Lower lobe of right lung (tissue), 2 donors: ENCODE data around the gene FBF1. TPM values are rescaled to one million over a fixed set of nuclear protein-coding genes. Genes with fewer than 3 reads are reported as not detected.

Experiments
- ATAC-seq, 2 donors: fragments of 200-7000 bp; cut with Tn5 transposase; one replicate each; pipeline ENCODE4 v1.9.1; 2020 to 2022; ENCODE audit warnings: mild to moderate bottlenecking in 2 of 2, moderate library complexity in 2 of 2
- DNase-seq: peaks from one replicate; pipeline ENCODE4 v3.0.0-alpha.2; 2020
- H3K27ac ChIP-seq: fragments of 200-600 bp; one replicate; pipeline ENCODE4 v1.8.0; 2022
- H3K27me3 ChIP-seq: fragments of 200-600 bp; one replicate; pipeline ENCODE4 v1.8.0; 2022; ENCODE audit warnings: low read depth
- H3K36me3 ChIP-seq: fragments of 200-600 bp; one replicate; pipeline ENCODE4 v1.8.0; 2022; ENCODE audit warnings: mild to moderate bottlenecking
- H3K4me1 ChIP-seq: fragments of 200-600 bp; one replicate; pipeline ENCODE4 v1.8.0; 2022
- H3K4me3 ChIP-seq: fragments of 200-600 bp; one replicate; pipeline ENCODE4 v1.8.0; 2022; ENCODE audit warnings: mild to moderate bottlenecking
- H3K9me3 ChIP-seq: fragments of 200-600 bp; one replicate; pipeline ENCODE4 v1.8.0; 2022
- CTCF ChIP-seq: fragments of 200-600 bp; IDR thresholded peaks from one replicate; pipeline ENCODE4 v1.8.0; 2022; ENCODE audit warnings: antibody characterized with exemption, mild to moderate bottlenecking
- intact Hi-C: fragments of 100-400 bp; cut with DNase I; formaldehyde crosslinking; loops from one replicate; pipeline ENCODE4 v1.11.0; 2022
- total RNA-seq: library from RNA; stranded (reverse); fragmentation: NEBNext Ultra II Directional; extraction: Animal tissue kit (Norgen Biotek cat#: 25700); gene quantifications from one replicate; pipeline ENCODE4 v1.2.1, GENCODE V29; 2021
- donor health status: DM: no; HTN: yes; CAD: no; lungs with severe emphysema.

Gene FBF1
- total RNA-seq, 1 donor from 2014 or later: 13.1 TPM

GRCh38 chr17:75880266-75880665, 60.6 kb downstream of the FBF1 start:
- DNase-seq (no peak), ATAC-seq (no peak)
- peaks cover 8% of the 10 kb centered on the region for H3K36me3 ChIP-seq
- no peak overlapping the region for H3K27ac ChIP-seq
- no peaks in the 10 kb centered on the region for H3K9me3 ChIP-seq
- peaks cover 35% of the 10 kb centered on the region for H3K4me1 ChIP-seq
- intact Hi-C loops: no loop called here
- no peak overlapping the region for H3K4me3 ChIP-seq
- no peaks in the 10 kb centered on the region for H3K27me3 ChIP-seq
- no peak for TF ChIP-seq CTCF

- ATAC-seq (peak; percentile 58 to 63), DNase-seq (peak; percentile 73)
- peaks cover 25% of the 10 kb centered on the region for H3K36me3 ChIP-seq
- H3K27me3 ChIP-seq: no peaks in the 10 kb centered on the region
- H3K4me3 ChIP-seq: peak within 1 kb of the TSS; percentile 67
- no peak for TF ChIP-seq CTCF
- H3K4me1 ChIP-seq: peaks cover 48% of the 10 kb centered on the region
- no peaks in the 10 kb centered on the region for H3K9me3 ChIP-seq
- intact Hi-C loops: no loop called here
- H3K27ac ChIP-seq: peak within 1 kb of the TSS; percentile 93
Measured at GRCh38 chr17:75878174-75878998, 62.5 kb downstream of the FBF1 start, which contains the start of gene TRIM47. TRIM47 (minus strand) TSS chr17:75878581; CDS start chr17:75878548, 33 bp downstream.

GRCh38 chr17:75877752-75878173, 63.1 kb downstream of the FBF1 start:
- H3K4me3 ChIP-seq: peak overlapping the region; percentile 67
- peak overlapping the region; percentile 93 for H3K27ac ChIP-seq
- H3K9me3 ChIP-seq: no peaks in the 10 kb centered on the region
- peak; percentile 86 for DNase-seq
- H3K4me1 ChIP-seq: peaks cover 54% of the 10 kb centered on the region
- no peaks in the 10 kb centered on the region for H3K27me3 ChIP-seq
- peaks cover 25% of the 10 kb centered on the region for H3K36me3 ChIP-seq
- intact Hi-C loops: no loop called here
- TF ChIP-seq CTCF: peak; percentile 49
- ATAC-seq: peak; percentile 83 to 84

GRCh38 chr17:75876938-75877751, 63.7 kb downstream of the FBF1 start:
- DNase-seq (peak; percentile 85), ATAC-seq (peak; percentile 63 to 75)
- peak overlapping the region; percentile 67 for H3K4me3 ChIP-seq
- intact Hi-C loops: no loop called here
- no peak for TF ChIP-seq CTCF
- H3K9me3 ChIP-seq: no peaks in the 10 kb centered on the region
- H3K4me1 ChIP-seq: peaks cover 60% of the 10 kb centered on the region
- H3K27me3 ChIP-seq: no peaks in the 10 kb centered on the region
- peak overlapping the region; percentile 93 for H3K27ac ChIP-seq
- H3K36me3 ChIP-seq: peaks cover 25% of the 10 kb centered on the region

GRCh38 chr17:75876190-75876937, 64.5 kb downstream of the FBF1 start:
- intact Hi-C loops: no loop called here
- DNase-seq: peak; percentile 73
- peaks cover 60% of the 10 kb centered on the region for H3K4me1 ChIP-seq

More at GRCh38 chr17:75876190-75876937, 64.5 kb downstream of the FBF1 start:
- peak overlapping the region; percentile 67 for H3K4me3 ChIP-seq
- peak overlapping the region; percentile 93 for H3K27ac ChIP-seq
- no peaks in the 10 kb centered on the region for H3K27me3 ChIP-seq
- H3K9me3 ChIP-seq: no peaks in the 10 kb centered on the region
- peak; percentile 47 to 51 for ATAC-seq
- H3K36me3 ChIP-seq: peaks cover 25% of the 10 kb centered on the region
- no peak for TF ChIP-seq CTCF
